G401 (cell line): ENCODE data around the gene TBC1D25. TPM values are rescaled to one million over a fixed set of nuclear protein-coding genes. Genes with fewer than 3 reads are reported as not detected.
A peak's percentile ranks its signal among the peaks of the same experiment; 100 is the strongest.
"Not testable (repeated sequence)": the region's sequence is repeated elsewhere in the genome, so short reads cannot be mapped to it uniquely, and the experiment has no call there.

Experiments
- DNase-seq: peaks from one replicate; pipeline ENCODE4 v3.0.0-alpha.2; 2015; ENCODE audit warnings: low spot score
- in situ Hi-C: cut with HindIII; loops from 2 replicates; pipeline ENCODE4 v1.10.0; 2016; ENCODE audit warnings: low sequenced_read_pairs, mixed read lengths
- total RNA-seq: library from RNA; depleted of rRNA; stranded (reverse); fragments of >200 nt; shearing (Covaris generic); gene quantifications from 2 replicates; pipeline ENCODE4 v1.2.3, GENCODE V29; 2014

TBC1D25 gene
- total RNA-seq, 1 experiment from 2014 or later, result 6.6 TPM

DNA sequence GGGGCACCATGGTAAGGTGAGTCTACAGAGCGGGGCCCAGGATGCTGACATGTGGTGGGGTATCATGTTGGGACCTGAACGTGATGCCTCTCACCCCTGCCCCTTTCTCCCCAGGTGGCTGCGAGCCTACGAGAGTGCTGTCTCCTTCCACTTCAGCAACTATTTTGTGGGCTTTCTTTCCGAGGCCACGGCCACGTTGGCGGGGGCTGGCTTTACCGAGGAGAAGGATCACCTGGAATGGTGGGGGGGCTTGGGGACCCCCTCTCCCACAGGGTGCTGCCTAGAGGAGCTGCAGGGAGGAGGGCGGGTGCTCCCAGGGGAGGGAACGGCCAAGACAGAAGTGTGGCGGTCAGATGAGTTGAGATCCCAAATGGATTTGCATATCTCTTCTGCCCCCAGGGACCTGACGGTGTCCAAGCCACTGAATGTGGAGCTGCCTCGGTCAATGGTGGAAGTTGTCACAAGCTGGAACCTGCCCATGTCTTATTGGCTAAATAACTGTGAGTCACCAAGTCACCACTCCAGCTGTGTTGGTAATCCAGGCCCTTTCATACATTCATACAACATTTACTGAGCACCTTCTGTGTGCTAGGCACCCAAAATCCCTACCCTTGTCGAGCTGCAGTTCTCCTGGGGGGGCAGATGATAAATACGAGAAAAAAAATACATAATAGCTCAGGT, 25.2 kb upstream of the TBC1D25 start:
- in situ Hi-C loops, result no loop called here
- no peak for DNase-seq

GRCh38 chrX:48514868-48515460, 24.6 kb upstream of the TBC1D25 start:
- in situ Hi-C loops, result no loop called here
- DNase-seq, result no peak

GRCh38 chrX:48515842-48516241, 23.7 kb upstream of the TBC1D25 start:
- in situ Hi-C loops, result no loop called here
- DNase-seq, result no peak

DNA sequence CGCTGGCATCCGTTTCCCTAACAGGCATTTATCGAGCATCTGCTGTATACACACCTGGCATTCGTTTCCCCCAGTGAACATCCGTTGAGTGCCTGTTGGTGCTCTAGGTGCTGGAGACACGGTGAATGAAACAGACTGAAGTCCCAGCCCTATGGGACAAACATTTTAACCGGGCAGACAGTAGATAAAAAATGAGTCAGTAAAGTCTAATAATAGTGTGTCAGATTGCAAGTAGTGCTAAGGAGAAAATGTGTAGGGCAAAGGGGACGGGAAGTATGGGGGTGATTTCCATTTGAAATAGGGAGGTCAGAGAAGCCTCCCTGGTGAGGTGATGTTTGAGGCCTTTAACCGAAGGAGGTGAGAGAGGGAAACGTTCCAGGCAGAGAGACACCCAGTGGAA, 23.2 kb upstream of the TBC1D25 start:
- in situ Hi-C loops, result no loop called here
- DNase-seq, result no peak

DNA sequence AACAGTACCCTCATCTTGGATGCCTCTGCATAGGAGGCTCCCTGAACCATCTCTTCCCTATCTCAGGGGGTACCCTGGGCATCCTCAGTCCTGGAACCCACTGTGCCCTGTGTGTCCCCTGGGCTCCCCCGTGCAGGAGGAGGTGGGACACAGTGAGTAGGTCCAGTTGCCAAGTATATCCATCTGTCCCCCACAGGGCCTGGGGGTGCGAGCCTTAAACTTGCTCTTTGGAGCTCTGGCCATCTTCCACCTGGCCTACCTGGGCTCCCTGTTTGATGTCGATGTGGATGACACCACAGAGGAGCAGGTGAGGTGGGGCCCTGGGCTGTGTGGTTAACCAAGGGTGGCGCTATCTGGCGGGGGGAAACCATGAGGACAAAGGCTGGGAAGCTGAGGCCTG, 22.5 kb upstream of the TBC1D25 start:
- DNase-seq, result no peak
- in situ Hi-C loops, result no loop called here

- DNase-seq, in situ Hi-C loops: not testable (repeated sequence)
These were observed 20.0 kb upstream of the TBC1D25 start for GRCh38 chrX:48519481-48519880.

GRCh38 chrX:48520455-48520854, 19.1 kb upstream of the TBC1D25 start:
- DNase-seq, result no peak
- in situ Hi-C loops, result no loop called here

DNA sequence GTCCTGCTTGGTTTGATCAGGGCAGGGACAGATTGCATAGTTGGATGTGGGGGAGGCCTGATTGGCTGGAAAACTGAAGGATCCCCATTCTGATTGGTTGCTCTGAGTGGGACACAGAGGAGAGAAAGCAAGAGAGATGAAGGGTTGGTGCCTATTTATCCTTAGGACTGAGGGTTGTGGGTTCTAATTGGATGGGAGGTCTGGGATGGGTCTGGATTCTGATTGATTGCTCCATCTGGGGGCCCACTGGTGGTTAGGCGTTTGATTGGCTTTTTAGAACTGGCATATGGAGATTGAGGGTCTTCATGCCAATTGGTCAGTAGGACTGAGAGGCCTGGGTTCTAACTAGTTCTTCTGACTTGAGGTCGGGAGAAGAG, 18.6 kb upstream of the TBC1D25 start:
- DNase-seq, result peak; percentile 28
- in situ Hi-C loops, result no loop called here

GRCh38 chrX:48521353-48522243, 17.9 kb upstream of the TBC1D25 start, which contains the start of gene EBP:
Gene EBP, plus strand, starts transcription at chrX:48521808. Its CDS starts 1,964 bp downstream, at chrX:48523772.
- peak; percentile 91 for DNase-seq
- in situ Hi-C loops, result no loop called here

DNA sequence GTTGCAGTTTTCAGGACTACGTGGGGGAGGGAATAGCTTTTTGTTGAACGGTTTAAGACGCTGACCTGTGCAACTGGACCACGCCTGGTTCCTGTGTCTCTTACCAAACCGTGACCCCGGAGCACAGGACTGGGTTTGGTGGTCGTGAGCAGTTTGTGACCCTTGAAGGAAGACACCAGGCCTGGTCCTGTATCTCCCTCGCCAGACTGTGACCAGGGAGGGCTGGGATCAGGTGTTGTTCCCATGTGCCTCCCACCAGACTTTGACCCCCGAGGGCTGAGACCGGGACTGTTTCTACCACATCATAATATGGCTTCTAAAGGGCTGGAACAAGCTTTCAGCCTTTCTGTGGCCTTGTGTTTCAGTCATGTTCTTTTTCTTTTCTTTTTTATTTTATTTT, 17.2 kb upstream of the TBC1D25 start:
- DNase-seq, result no peak
- in situ Hi-C loops, result no loop called here

- no peak for DNase-seq
- in situ Hi-C loops, result no loop called here
These were observed 15.8 kb upstream of the TBC1D25 start for GRCh38 chrX:48523682-48524081.

GRCh38 chrX:48525853-48526252, 13.7 kb upstream of the TBC1D25 start:
- DNase-seq, in situ Hi-C loops: not testable (repeated sequence)

- no peak for DNase-seq
- in situ Hi-C loops, result no loop called here
These were observed 8.8 kb upstream of the TBC1D25 start for GRCh38 chrX:48530736-48531135.

GRCh38 chrX:48531358-48531959, 8.1 kb upstream of the TBC1D25 start:
- in situ Hi-C loops, result no loop called here
- DNase-seq, result no peak

DNA sequence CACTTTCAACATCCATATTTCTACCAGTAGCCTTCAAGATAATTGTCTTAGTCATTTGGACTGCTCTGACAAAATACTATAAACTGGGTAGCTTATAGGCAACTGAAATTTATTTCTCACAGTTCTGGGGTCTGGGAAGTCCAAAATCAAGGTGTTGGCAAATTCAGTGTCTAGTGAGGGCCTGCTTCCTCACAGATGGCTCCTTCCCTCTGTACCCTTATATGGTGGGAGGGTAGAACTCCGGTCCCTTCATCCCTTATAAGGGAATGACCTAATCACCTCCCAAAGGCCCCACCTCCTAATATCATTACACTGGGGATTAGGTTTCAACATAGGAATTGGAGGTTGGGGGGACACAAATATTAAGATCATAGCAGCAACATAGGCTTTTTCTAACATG, 7.4 kb upstream of the TBC1D25 start:
- in situ Hi-C loops, result no loop called here
- DNase-seq, result no peak

DNA sequence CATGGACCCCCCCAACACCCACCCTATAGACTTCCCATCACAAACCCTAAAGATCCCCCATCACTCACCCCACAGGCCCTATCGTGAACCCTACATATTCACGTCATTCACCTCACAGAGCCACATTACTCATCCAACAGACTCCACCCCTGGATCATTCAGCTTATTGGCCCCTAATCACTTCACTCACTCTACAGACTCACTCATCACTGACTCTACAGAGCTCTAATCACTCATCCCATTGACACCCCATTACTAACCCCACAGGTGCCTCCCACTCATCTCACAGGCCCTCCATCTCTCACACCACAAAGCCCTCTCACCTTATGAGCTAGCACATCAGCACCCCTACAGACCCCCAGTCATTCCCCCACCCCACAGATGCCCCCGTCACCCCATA, 6.3 kb upstream of the TBC1D25 start:
- in situ Hi-C loops, result no loop called here
- no peak for DNase-seq

DNA sequence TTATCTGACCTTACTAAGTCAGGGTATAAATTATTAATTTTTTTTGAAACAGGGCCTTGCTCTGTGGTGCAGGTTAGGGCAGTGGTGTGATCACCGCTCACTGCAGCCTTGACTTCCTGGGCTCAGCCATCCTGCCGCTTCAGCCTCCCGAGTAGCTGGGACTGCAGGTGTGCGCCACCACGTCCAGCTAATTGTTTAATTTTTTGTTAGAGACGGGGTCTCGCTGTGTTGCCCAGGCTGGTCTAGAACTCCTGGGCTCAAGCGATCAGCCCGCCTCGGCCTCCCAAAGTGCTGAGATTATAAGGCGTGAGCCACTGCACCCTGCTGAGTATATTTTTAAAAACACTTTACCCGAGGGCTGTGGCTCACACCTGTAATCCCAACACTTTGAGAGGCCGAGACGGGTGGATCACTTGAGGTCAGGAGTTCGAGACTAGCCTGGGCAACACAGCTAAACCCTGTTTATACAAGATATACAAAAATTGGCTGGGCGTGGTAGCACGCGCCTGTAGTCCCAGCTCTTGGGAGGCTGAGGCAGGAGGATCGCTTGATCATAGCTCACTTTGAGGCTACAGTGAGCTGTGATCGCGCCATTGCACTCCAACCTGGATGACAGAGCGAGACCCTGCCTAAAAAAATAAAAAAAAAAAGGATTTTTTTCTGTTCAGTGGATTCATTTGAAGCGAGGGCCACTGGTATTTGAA, 721 bp upstream of the TBC1D25 start:
- no peak for DNase-seq
- in situ Hi-C loops, result no loop called here

DNA sequence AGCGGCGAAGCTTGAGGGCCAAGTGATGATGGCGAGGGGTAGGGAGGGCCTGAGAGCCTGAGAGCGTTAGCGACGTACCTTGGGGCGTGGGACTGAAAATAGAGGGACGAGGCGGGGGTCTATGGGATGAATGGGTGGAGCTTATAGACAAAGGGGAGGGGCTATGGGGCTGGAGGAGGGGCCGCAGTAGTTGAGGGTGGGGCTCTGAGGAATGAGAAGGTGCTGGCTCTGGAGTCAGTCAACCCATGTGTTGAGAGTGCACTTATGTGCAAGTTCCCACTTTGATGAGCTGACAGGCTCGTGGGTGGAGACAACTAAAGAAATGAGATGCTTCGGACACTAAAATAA, 488 bp downstream of the TBC1D25 start:
- in situ Hi-C loops, result no loop called here
- peak; percentile 62 for DNase-seq

- no peak for DNase-seq
- in situ Hi-C loops, result no loop called here
These were observed 966 bp downstream of the TBC1D25 start for GRCh38 chrX:48540480-48540879.
